AG04449 (cell line): ENCODE results near the gene MSI2.

Source experiments
- CTCF ChIA-PET: fragments of 350-600 bp; formaldehyde crosslinking; extraction: SDS; loops from one replicate; lab custom pipeline; 2021; ENCODE audit warnings: antibody characterized with exemption; lab: Yijun Ruan, JAX
- POLR2A ChIA-PET: fragments of 400-600, 350-600 bp; formaldehyde crosslinking; extraction: SDS; loops from one replicate; lab custom pipeline; 2020; ENCODE audit warnings: antibody characterized with exemption, inconsistent platforms; lab: Yijun Ruan, JAX
- DNase-seq: peaks from one replicate; pipeline ENCODE4 v3.0.0-alpha.2; 2010; ENCODE audit warnings: low read depth, low spot score
- H3K4me3 ChIP-seq: 2 replicates; pipeline ENCODE4 v1.5.1; 2011; ENCODE audit warnings: low read depth, mild to moderate bottlenecking, control low read depth, low read length
- TF ChIP-seq, protein P1 (sequence below): IDR thresholded peaks from one replicate; pipeline ENCODE4 v1.5.1; 2011; ENCODE audit warnings: mild to moderate bottlenecking, moderate library complexity, low read length, control low read depth, inconsistent platforms; ENCODE audit not compliant: insufficient read depth; ENCODE audit errors: missing control alignments

Gene MSI2

DNA sequence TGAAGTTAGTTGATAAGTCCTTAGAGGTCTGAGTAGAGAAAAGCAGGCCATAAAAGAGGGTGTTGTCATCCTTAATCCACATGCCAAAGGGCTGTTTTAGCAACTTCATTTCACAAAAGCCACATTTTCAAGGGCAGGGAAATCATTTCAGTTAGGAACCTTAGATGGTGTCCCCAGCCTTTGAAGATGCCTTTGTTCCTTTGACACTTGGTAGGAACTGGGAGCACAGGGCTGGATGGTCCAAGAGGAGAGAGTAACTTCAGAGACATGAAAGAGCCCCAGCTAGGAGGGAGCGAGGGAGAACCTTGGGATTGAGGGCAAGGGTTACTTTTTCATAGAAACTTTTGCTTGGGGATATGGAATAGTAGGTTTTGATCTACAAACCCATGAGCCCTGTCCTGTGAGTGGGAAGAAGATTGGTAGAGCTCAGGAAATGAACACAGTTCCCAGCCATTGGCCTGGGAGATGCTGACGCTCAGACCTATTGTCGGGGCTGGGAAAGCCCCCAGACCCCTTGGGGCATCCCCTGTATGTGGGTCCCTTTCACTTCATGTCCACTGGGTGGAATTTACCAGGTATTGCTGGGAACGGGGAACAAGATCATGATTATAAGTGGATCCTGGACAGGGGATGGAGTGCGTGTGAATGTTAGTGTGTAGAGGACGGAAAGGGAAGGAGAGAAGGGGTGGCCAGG lies 18.9 kb downstream of the MSI2 start:
- POLR2A ChIA-PET: no interaction called here
- CTCF ChIA-PET: no interaction called here
- H3K4me3 ChIP-seq: no peak overlapping the region
- no peak for DNase-seq
- TF ChIP-seq, protein P1, sequence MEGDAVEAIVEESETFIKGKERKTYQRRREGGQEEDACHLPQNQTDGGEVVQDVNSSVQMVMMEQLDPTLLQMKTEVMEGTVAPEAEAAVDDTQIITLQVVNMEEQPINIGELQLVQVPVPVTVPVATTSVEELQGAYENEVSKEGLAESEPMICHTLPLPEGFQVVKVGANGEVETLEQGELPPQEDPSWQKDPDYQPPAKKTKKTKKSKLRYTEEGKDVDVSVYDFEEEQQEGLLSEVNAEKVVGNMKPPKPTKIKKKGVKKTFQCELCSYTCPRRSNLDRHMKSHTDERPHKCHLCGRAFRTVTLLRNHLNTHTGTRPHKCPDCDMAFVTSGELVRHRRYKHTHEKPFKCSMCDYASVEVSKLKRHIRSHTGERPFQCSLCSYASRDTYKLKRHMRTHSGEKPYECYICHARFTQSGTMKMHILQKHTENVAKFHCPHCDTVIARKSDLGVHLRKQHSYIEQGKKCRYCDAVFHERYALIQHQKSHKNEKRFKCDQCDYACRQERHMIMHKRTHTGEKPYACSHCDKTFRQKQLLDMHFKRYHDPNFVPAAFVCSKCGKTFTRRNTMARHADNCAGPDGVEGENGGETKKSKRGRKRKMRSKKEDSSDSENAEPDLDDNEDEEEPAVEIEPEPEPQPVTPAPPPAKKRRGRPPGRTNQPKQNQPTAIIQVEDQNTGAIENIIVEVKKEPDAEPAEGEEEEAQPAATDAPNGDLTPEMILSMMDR: no peak

DNA sequence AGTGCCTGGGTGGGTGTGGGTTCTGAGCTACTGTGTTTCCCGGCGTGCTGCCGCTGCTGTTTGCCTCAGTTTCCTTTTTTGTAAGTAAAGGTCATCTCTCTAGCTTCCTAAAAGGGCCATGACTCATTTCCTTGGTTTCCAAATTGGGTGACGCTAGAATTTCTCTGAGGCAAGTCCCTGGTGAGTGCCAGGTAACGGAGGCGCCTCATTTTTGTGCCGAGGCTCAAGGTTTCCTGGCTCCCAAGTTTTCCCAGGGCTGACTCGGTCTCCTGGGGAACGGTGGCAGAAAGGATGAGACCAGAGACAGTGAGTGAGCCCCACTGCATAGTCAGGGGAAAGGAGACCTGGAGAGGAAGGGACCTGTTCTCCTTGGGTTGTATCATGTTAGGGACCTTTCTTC lies 20.3 kb downstream of the MSI2 start:
- no peak for DNase-seq
- CTCF ChIA-PET: interaction anchor here (1.0 to 1.3 kb wide), 2 partner anchors 33 to 34 kb away, joined by 4 read pairs; no protein-coding TSS in a partner anchor
- POLR2A ChIA-PET: no interaction called here

DNA sequence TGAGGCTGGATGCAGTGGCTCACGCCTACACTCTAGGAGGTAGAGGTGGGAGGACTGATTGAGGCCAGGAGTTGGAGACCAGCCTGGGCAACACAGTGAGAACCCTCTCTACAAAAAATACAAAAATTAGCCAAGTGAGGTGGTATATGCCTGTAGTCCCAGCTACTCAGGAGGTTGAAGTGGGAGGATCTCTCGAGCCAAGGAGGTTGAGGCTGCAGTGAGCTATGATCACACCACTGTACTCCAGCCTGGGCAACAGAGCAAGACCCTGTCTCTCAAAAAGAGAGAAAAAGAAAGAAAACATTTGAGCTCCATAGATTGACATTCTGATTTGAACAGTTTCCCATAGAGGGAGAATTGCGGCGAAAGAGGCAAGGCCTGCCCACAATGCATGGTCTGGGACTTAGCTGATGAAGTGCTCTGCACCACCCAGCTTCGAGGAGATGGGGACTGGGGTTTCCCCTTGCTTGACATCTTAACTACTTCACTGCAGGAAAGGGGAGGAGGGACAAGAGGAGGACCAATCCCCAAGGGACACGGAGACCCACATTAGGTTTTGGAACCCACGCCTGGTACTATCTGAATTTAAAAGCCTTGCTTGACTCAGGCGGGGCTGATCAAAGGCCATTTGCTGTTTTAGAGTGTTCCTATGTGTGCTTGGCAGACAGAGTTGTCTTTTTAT lies 21.7 kb downstream of the MSI2 start:
- POLR2A ChIA-PET: no interaction called here
- DNase-seq: no peak
- CTCF ChIA-PET: interaction anchor here (0.8 to 1.3 kb wide), 3 partner anchors 21 to 35 kb away, joined by 3 to 4 read pairs (median 3); partner anchors contain the start of gene MSI2
- H3K4me3 ChIP-seq: no peak overlapping the region
- TF ChIP-seq, protein P1: no peak

More for the DNA sequence above, 20.3 kb downstream of the MSI2 start:
- TF ChIP-seq, protein P1: no peak
- H3K4me3 ChIP-seq: no peak overlapping the region

DNA sequence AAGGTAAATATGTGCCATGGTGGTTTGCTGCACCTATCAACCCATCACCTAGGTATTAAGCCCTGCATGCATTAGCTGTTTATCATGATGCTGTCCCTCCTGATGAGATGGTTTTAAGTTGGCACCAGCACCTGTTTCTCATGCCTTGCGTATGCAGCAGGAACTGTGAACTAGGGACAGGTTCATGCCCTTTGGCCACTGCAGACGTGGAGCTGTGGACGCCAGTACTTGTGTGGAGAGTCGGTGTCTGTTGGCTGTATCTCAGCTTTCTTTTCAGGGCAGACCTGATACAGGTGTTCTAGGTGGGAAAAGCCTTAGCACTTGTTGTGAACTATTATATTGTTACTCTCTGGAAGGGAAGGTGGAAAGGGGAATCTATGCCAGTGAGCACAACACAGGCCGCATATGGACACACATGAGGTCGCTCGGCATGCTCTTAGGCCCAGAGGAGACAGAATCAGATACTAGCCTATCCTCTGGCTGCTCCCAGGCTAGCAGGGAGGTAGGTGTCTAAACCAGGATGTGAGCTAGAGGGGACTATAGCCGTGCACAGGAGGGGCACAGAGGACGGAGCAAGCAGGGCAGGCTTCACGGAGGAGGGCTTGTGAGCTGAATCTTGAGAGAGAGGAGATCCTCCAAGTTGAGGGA lies 22.5 kb downstream of the MSI2 start:
- H3K4me3 ChIP-seq: no peak overlapping the region
- DNase-seq: no peak
- CTCF ChIA-PET: interaction anchor here (1.2 kb wide), 1 partner anchor 35 kb away, joined by 8 read pairs; no protein-coding TSS in a partner anchor
- TF ChIP-seq, protein P1: no peak
- POLR2A ChIA-PET: no interaction called here

DNA sequence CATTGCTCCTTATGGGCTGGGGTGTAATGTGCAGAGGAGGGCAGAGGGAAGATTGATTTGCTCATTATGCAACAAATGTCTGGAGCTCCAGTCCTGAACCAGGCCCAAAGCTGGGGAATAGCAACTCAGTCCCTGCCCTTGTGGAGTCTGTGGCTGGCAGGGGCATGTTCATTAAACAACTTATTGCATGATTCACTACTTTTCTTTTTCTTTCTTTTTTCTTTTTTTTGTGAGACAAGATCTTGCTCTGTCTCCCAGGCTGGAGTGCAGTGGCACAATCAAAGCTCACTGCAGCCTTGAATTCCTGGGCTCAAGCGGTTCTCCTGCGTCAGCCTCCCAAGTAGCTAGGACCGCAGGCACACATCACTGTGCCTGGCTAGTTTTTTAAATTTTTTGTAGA lies 23.1 kb downstream of the MSI2 start:
- CTCF ChIA-PET: interaction anchor here (1.2 kb wide), 1 partner anchor 36 kb away, joined by 8 read pairs; no protein-coding TSS in a partner anchor

More for the DNA sequence above, 23.1 kb downstream of the MSI2 start:
- H3K4me3 ChIP-seq: no peak overlapping the region
- no peak for DNase-seq
- POLR2A ChIA-PET: no interaction called here
- TF ChIP-seq, protein P1: no peak
